ENCODE measurements around the gene SAP30L. TPM values are rescaled to one million over a fixed set of nuclear protein-coding genes. Genes with fewer than 3 reads are reported as not detected.

The SAP30L gene
- total and polyA plus RNA-seq, 2 experiments from 2014 or later: 9.4 to 26.0 TPM

DNA sequence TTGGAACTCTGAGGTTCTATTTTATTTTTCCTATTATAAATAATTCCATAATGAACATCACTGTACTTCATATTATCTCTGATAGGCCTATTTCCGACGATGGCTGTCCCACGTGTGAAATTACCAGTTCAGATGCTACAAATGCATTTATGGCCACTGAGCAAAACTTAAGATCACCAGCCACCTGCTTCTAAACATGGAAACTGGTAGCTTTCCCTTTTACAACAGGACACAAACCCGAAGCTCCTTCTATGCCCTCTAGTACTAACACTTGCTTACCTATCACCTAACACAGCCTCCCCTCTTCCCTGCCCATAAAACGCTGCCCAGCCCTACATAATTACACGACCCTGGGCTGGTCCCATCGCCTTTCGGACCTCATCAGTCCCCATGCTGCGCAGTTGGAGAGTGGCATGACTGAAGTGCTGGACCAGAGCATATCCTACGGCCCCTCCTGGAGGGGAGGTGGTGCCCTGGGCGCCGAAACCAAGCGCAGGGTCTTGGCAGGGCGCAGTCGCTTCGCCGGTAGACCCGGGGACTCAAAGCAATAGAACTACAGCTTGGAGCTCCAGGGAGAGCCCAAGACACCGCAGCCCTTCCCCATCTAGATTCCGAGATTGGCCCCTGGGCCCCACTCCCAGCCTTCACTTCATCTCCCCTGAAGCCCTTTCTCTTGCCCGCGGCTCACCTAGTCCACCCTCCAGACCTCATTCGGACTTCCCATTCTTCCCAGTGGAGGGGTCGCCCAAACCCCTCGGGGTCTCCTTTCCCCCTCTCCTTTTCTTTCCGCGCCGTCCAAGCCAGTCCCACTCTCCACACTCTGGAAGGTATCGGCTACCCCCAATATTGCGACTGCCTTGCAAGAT is 1.0 kb upstream of the SAP30L start:
- Histone ChIP-seq H3K27ac (peak overlapping the region; percentile 43), H3F3A (ENCODE audit: insufficient read depth) (peaks cover 8% of the 10 kb centered on the region), H3K9ac (peak overlapping the region; percentile 79), H3K4me2 (ENCODE audit: unreplicated experiment) (peak overlapping the region; percentile 86), H3K79me2 (ENCODE audit: insufficient read depth) (peaks cover 50% of the 10 kb centered on the region), H3K27me3 (replicated peaks; ENCODE audit: insufficient read depth) (no peaks in the 10 kb centered on the region), H2AFZ (peak overlapping the region; percentile 99), H3K9me3 (ENCODE audit: low read depth) (no peaks in the 10 kb centered on the region), H3K36me3 (ENCODE audit: low read depth) (no peaks in the 10 kb centered on the region; the same call in 1 of the 2 replicates), H3K4me1 (ENCODE audit: insufficient read depth) (peaks cover 17% of the 10 kb centered on the region), H3K4me3 (peak overlapping the region; percentile 95), H3K9me2 (ENCODE audit: insufficient read depth) (no peaks in the 10 kb centered on the region), H4K20me1 (ENCODE audit: insufficient read depth) (peaks cover 17% of the 10 kb centered on the region; the same call in 1 of the 2 replicates)
- in situ Hi-C loops (cut with MboI): no loop called here
- DNase-seq: peak; percentile 47
- 5 to 8% methylated on average over 29 to 30 of the region's 30 CpGs for WGBS, 2 experiments (ENCODE audit: low coverage in 1 of 2, low lambda C conversion rate in 2 of 2, missing lambda C conversion rate in 2 of 2)
- TF ChIP-seq EZH2phosphoT487 (IDR thresholded peaks at IDR 0.05; ENCODE audit: insufficient read depth, low read depth) (no peak), EZH2 (IDR thresholded peaks at IDR 0.05; ENCODE audit: insufficient read depth, poor library complexity, severe bottlenecking) (no peak)

DNA sequence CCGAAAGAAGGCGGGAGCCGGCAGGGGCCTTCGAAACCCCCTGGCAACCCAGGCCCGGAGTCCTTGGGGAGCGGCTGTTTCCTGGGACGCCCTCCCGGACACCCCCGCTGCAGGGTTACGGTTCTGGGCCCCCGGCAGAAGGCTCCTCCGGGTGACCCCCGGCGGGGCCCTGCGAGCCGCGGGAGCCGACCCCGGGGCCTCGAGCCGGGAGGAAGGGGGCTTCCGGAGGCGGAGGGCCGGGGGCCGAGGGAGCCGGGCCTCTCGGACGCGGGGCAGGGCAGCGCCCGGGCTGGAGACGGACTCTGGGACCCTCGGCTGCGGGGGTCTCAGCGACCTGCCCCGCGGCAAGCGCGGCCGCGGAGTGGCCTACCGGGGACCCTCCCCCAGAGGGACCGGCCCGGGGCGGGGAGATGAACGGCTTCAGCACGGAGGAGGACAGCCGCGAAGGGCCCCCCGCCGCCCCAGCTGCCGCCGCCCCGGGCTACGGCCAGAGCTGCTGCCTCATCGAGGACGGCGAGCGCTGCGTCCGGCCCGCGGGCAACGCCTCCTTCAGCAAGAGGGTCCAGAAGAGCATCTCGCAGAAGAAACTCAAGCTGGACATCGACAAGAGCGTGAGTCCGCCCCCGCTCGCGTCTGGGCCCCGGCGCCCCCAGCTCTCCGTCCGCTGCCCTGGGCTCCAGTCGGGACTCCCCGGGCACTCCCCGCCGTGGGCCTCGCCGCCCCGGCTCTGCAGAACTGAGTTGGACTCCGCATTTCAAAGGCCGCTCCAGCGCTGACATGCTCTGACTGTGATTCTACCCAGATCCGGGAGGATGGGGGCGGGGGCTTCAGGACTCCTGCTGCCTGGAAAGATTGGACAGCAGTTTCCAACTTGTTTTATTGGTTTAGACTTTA is 645 bp downstream of the SAP30L start:
- Histone ChIP-seq H3K4me1 (ENCODE audit: insufficient read depth) (peaks cover 17% of the 10 kb centered on the region), H3K27me3 (replicated peaks; ENCODE audit: insufficient read depth) (no peaks in the 10 kb centered on the region), H3K27ac (peak overlapping the region; percentile 50), H3K4me3 (peak overlapping the region; percentile 95), H3K9me3 (ENCODE audit: low read depth) (no peaks in the 10 kb centered on the region), H3K9ac (peak overlapping the region; percentile 74), H3K4me2 (ENCODE audit: unreplicated experiment) (peak overlapping the region; percentile 98), H4K20me1 (ENCODE audit: insufficient read depth) (peaks cover 17% of the 10 kb centered on the region; the same call in 1 of the 2 replicates), H3K9me2 (ENCODE audit: insufficient read depth) (no peaks in the 10 kb centered on the region), H3K79me2 (ENCODE audit: insufficient read depth) (peaks cover 66% of the 10 kb centered on the region), H3K36me3 (ENCODE audit: low read depth) (peaks cover 6% of the 10 kb centered on the region; the same call in 1 of the 2 replicates), H2AFZ (peak overlapping the region; percentile 75), H3F3A (ENCODE audit: insufficient read depth) (peaks cover 8% of the 10 kb centered on the region)
- peak; percentile 87 for DNase-seq
- in situ Hi-C loops (cut with MboI): no loop called here
- TF ChIP-seq EZH2phosphoT487 (IDR thresholded peaks at IDR 0.05; ENCODE audit: insufficient read depth, low read depth): no peak
- TF ChIP-seq EZH2 (IDR thresholded peaks at IDR 0.05; ENCODE audit: insufficient read depth, poor library complexity, severe bottlenecking): no peak
- WGBS, 2 experiments (ENCODE audit: low coverage in 1 of 2, low lambda C conversion rate in 2 of 2, missing lambda C conversion rate in 2 of 2): 1% methylated on average over 50 to 69 of the region's 87 CpGs

DNA sequence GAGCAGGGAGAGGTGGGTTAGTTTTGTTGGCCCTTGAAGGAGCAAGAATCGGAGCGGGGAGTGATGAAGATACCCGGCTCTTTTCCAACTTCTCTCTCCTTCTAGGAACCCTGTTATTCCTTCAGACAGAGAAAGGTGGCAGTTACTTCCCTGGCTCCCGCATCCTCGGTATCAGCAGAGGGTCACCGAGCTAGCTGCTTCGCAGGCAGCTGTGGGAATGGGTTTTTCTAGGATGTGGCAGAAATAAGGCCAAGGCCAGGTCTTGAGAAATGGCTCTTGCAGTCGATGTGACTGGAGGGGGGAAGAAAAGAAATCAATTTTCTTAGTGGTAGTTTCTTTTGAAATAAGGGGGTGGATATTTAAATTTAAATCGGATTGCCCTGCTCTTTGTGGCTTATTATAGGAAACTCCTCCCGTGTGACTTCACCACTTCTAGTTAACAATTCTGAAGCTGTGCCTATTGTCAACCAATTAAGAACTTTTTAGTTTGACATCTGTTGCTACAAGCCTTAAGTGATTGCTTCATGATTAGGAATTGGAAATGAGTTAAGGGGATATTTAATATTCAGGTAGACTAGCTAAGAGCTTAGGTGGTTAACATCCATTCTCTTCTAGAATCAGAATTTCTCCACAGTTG is 1.4 kb downstream of the SAP30L start:
- Histone ChIP-seq H3K27me3 (replicated peaks; ENCODE audit: insufficient read depth) (no peaks in the 10 kb centered on the region), H3K4me3 (peak overlapping the region; percentile 95), H3K9ac (peak overlapping the region; percentile 74), H3K9me3 (ENCODE audit: low read depth) (no peaks in the 10 kb centered on the region), H3K36me3 (ENCODE audit: low read depth) (peaks cover 12% of the 10 kb centered on the region; the same call in 1 of the 2 replicates), H2AFZ (peak overlapping the region; percentile 75), H3K9me2 (ENCODE audit: insufficient read depth) (no peaks in the 10 kb centered on the region), H3K4me1 (ENCODE audit: insufficient read depth) (peaks cover 17% of the 10 kb centered on the region), H3K79me2 (ENCODE audit: insufficient read depth) (peaks cover 72% of the 10 kb centered on the region), H3K27ac (peak overlapping the region; percentile 50), H3K4me2 (ENCODE audit: unreplicated experiment) (peak overlapping the region; percentile 98), H4K20me1 (ENCODE audit: insufficient read depth) (peaks cover 17% of the 10 kb centered on the region; the same call in 1 of the 2 replicates), H3F3A (ENCODE audit: insufficient read depth) (peaks cover 8% of the 10 kb centered on the region)
- TF ChIP-seq EZH2 (IDR thresholded peaks at IDR 0.05; ENCODE audit: insufficient read depth, poor library complexity, severe bottlenecking): no peak
- no peak for TF ChIP-seq EZH2phosphoT487 (IDR thresholded peaks at IDR 0.05; ENCODE audit: insufficient read depth, low read depth)
- no peak for DNase-seq
- WGBS, 2 experiments (ENCODE audit: low coverage in 1 of 2, low lambda C conversion rate in 2 of 2, missing lambda C conversion rate in 2 of 2): 1 to 2% methylated on average over 10 of the region's 10 CpGs
- in situ Hi-C loops (cut with MboI): no loop called here
